Neural cell (in vitro differentiated cells): ENCODE data around the gene NDUFS5.

Source experiments
- MXI1 ChIP-seq: fragments of 450-650 bp; conservative IDR thresholded peaks from 2 replicates; pipeline ENCODE4 v1.6.1; 2014; ENCODE audit warnings: antibody characterized with exemption, mild to moderate bottlenecking; ENCODE audit not compliant: poor library complexity, severe bottlenecking
- TF ChIP-seq, protein P1 (sequence below): fragments of 450-650 bp; IDR thresholded peaks from 2 replicates; pipeline ENCODE4 v1.5.1; 2014; ENCODE audit warnings: antibody characterized with exemption, mild to moderate bottlenecking, moderate library complexity; ENCODE audit not compliant: poor library complexity, severe bottlenecking

DNA sequence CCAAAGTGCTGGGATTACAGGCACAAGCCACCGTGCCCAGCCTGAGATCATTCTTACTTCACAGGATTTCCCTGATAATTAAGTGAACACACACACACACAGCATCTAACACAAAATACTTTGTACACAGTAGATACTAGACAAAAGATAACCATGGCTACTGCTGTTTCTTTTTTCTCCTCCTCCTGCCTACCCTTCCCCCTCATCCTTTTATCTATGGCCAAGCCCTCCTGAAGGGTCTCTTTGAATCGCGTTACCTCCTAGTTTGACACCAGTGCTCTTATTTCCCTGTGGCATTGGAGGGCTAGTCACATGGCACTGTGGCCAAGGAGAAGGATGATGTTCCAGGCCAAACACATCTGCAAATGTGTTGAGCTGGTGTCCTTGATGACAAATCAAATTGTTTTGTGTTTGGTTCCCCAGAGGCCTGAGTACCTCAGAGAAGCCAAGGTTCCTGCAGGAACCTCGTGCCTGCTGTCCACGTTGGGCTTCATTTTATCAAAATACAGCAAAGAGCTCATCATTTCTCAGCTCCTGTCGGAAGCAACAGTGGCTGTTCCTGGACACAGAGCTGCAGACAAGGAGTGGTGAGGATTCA, 20.6 kb downstream of the NDUFS5 start:
- TF ChIP-seq, protein P1, sequence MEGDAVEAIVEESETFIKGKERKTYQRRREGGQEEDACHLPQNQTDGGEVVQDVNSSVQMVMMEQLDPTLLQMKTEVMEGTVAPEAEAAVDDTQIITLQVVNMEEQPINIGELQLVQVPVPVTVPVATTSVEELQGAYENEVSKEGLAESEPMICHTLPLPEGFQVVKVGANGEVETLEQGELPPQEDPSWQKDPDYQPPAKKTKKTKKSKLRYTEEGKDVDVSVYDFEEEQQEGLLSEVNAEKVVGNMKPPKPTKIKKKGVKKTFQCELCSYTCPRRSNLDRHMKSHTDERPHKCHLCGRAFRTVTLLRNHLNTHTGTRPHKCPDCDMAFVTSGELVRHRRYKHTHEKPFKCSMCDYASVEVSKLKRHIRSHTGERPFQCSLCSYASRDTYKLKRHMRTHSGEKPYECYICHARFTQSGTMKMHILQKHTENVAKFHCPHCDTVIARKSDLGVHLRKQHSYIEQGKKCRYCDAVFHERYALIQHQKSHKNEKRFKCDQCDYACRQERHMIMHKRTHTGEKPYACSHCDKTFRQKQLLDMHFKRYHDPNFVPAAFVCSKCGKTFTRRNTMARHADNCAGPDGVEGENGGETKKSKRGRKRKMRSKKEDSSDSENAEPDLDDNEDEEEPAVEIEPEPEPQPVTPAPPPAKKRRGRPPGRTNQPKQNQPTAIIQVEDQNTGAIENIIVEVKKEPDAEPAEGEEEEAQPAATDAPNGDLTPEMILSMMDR, result no peak
- TF ChIP-seq MXI1, result no peak
